GM12878 (cell line): ENCODE data around the gene PRSS33. TPM values are rescaled to one million over a fixed set of nuclear protein-coding genes. Genes with fewer than 3 reads are reported as not detected.

Experiments used
- ATAC-seq: fragments of 200-7000 bp; cut with Tn5 transposase; 3 replicates; pipeline ENCODE4 v1.9.1; 2020; ENCODE audit warnings: mild to moderate bottlenecking, moderate library complexity
- BruUV-seq: library from RNA; stranded (reverse); fragments of 400-500 nt; replicated peaks from 2 replicates; lab custom pipeline; 2021; lab: Mats Ljungman, UMichigan
- CTCF ChIA-PET: fragments of 300-600 bp; sonication (Branson Sonifier 250); formaldehyde crosslinking; extraction: SDS; loops from one replicate; lab custom pipeline; 2021; ENCODE audit warnings: inconsistent platforms; lab: Yijun Ruan, JAX
- POLR2A ChIA-PET: fragments of 350-600 bp; formaldehyde crosslinking; extraction: SDS; loops from one replicate; lab custom pipeline; 2021; ENCODE audit warnings: inconsistent platforms; lab: Charles Lee
- RAD21 ChIA-PET: fragments of 300-600 bp; sonication (Branson Sonifier 250); formaldehyde crosslinking; loops from one replicate; lab custom pipeline; 2023; ENCODE audit warnings: antibody characterized with exemption; ENCODE audit not compliant: unreplicated experiment; lab: Charles Lee
- SMC1A ChIA-PET: fragments of 300-600 bp; sonication (Branson Sonifier 250); formaldehyde crosslinking; loops from one replicate; lab custom pipeline; 2023; ENCODE audit not compliant: unreplicated experiment, uncharacterized antibody; lab: Charles Lee
- DNase-seq: peaks from one replicate; pipeline ENCODE4 v3.0.0-alpha.2; 2011; ENCODE audit warnings: low read depth, low spot score
- FAIRE-seq: peaks from 3 replicates; lab custom pipeline; 2011; peaks lifted over from hg19 to GRCh38; lab: Jason Lieb, UNC
- H2AFZ ChIP-seq: 2 replicates; pipeline ENCODE4 v1.6.0; 2011; ENCODE audit warnings: low read depth, low read length, control low read depth; ENCODE audit not compliant: control insufficient read depth
- H3K27ac ChIP-seq: 2 replicates; pipeline ENCODE4 v1.5.1; 2011; ENCODE audit warnings: control low read depth; ENCODE audit not compliant: control insufficient read depth, insufficient read depth
- H3K27me3 ChIP-seq, 2 experiments: replicated peaks in 1 of 2; 2 replicates each; pipeline versions ENCODE4 v1.6.0 to v1.6.1; 2011; ENCODE audit warnings: low read length in 1 of 2; ENCODE audit not compliant: control insufficient read depth in 2 of 2, insufficient read depth in 2 of 2
- H3K36me3 ChIP-seq, 2 experiments: 2 replicates each; pipeline ENCODE4 v1.5.1; 2011; ENCODE audit warnings: low read length in 1 of 2; ENCODE audit not compliant: control insufficient read depth in 2 of 2, insufficient read depth in 2 of 2
- H3K4me1 ChIP-seq: 2 replicates; pipeline ENCODE4 v1.6.1; 2011; ENCODE audit warnings: mild to moderate bottlenecking, low read length, moderate library complexity, mixed read lengths; ENCODE audit not compliant: control insufficient read depth, insufficient read depth
- H3K4me2 ChIP-seq: 2 replicates; pipeline ENCODE4 v1.6.0; 2011; ENCODE audit warnings: control low read depth; ENCODE audit not compliant: control insufficient read depth, insufficient read depth
- H3K4me3 ChIP-seq: fragments of 200-600 bp; sonication (generic); 2 replicates; pipeline ENCODE4 v1.5.1; 2016
- H3K79me2 ChIP-seq: 2 replicates; pipeline ENCODE4 v1.6.0; 2011; ENCODE audit warnings: low read length; ENCODE audit not compliant: control insufficient read depth, insufficient read depth
- H3K9ac ChIP-seq: 2 replicates; pipeline ENCODE4 v1.8.0; 2011; ENCODE audit warnings: low read length, control low read depth, mixed read lengths; ENCODE audit not compliant: control insufficient read depth, insufficient read depth
- H3K9me3 ChIP-seq: replicated peaks from 3 replicates; pipeline ENCODE4 v1.5.1; 2011; ENCODE audit warnings: mild to moderate bottlenecking, low read length; ENCODE audit not compliant: control insufficient read depth, insufficient read depth
- H4K20me1 ChIP-seq: 2 replicates; pipeline ENCODE4 v1.6.0; 2011; ENCODE audit not compliant: control insufficient read depth, insufficient read depth
- CREB1 ChIP-seq: IDR thresholded peaks from 2 replicates; pipeline ENCODE4 v1.6.1; 2012; ENCODE audit warnings: low read depth, mild to moderate bottlenecking, inconsistent platforms
- HCFC1 ChIP-seq: fragments of 150-350 bp; IDR thresholded peaks from 2 replicates; pipeline ENCODE4 v1.6.1; 2014; ENCODE audit warnings: low read length
- HDAC6 ChIP-seq: fragments of 200-600 bp; sonication (generic); IDR thresholded peaks from one replicate; pipeline ENCODE4 v1.8.0; 2017; ENCODE audit warnings: antibody characterized with exemption; ENCODE audit not compliant: unreplicated experiment
- IRF4 ChIP-seq: IDR thresholded peaks from 2 replicates; pipeline ENCODE4 v1.6.1; 2011; ENCODE audit warnings: low read depth, low read length
- NR2C1 ChIP-seq: fragments of 450-650 bp; IDR thresholded peaks from 2 replicates; pipeline ENCODE4 v1.6.1; 2017; ENCODE audit warnings: antibody characterized with exemption, mild to moderate bottlenecking, moderate library complexity
- POLR2AphosphoS5 ChIP-seq: IDR thresholded peaks from 2 replicates; pipeline ENCODE4 v1.6.1; 2011; ENCODE audit warnings: mild to moderate bottlenecking, low read length, inconsistent platforms
- POU2F2 ChIP-seq: IDR thresholded peaks from 3 replicates; pipeline ENCODE4 v1.6.1; 2011; ENCODE audit warnings: low read depth, mild to moderate bottlenecking, low read length, borderline replicate concordance
- RELA ChIP-seq: fragments of 450-650 bp; IDR thresholded peaks from 2 replicates; pipeline ENCODE4 v1.8.0; 2014; ENCODE audit warnings: borderline replicate concordance; ENCODE audit not compliant: partially characterized antibody
- SMAD5 ChIP-seq: IDR thresholded peaks from 2 replicates; pipeline ENCODE4 v1.6.1; 2016; ENCODE audit warnings: antibody characterized with exemption, low read depth
- TBL1XR1 ChIP-seq: IDR thresholded peaks from 2 replicates; pipeline ENCODE4 v1.6.1; 2012; ENCODE audit warnings: low read depth, low read length, improper control_type of control experiment
- ZZZ3 ChIP-seq: IDR thresholded peaks from 2 replicates; pipeline ENCODE4 v1.6.1; 2011; ENCODE audit warnings: low read depth; ENCODE audit not compliant: control insufficient read depth, insufficient read length
- WGBS: methylation state at CpG from one replicate; pipeline ENCODE4 v1.1.6; 2016; ENCODE audit warnings: low lambda C conversion rate; ENCODE audit not compliant: insufficient replicate concordance, insufficient coverage; ENCODE audit errors: missing lambda C conversion rate; 5-methylcytosine and 5-hydroxymethylcytosine counted together
- in situ Hi-C: fragments of 300-500 bp; cut with MboI; formaldehyde crosslinking; loops from 9 replicates; pipeline ENCODE4 v1.14.3; 2018; ENCODE audit warnings: mixed read lengths
- intact Hi-C: fragments of 100-400 bp; cut with micrococcal nuclease; formaldehyde crosslinking; loops from one replicate; pipeline ENCODE4 v1.14.2; 2022; ENCODE audit not compliant: unreplicated experiment
- polyA plus RNA-seq, 11 experiments: library from polyadenylated mRNA; depleted of rRNA in 4 of 11; unstranded in 6 of 11; stranded (reverse) in 5 of 11; fragments of >200 nt; fragmentation: Nextera tagmentation in 4 of 11; fragmentation: Illumina TruSeq in 1 of 11; extraction: Ambion mirVana in 4 of 11; extraction: Trizol in 1 of 11; gene quantifications; 1 replicate in 1 of 11; 2 replicates in 10 of 11; pipeline versions ENCODE4 v1.2.1 to v1.2.3, GENCODE V29; 2011 to 2016; ENCODE audit warnings: inconsistent platforms in 2 of 11, missing spikeins in 2 of 11, low read depth in 1 of 11
- total RNA-seq, 4 experiments: library from RNA; depleted of rRNA in 3 of 4; stranded (reverse); fragments of >200 nt in 3 of 4; fragmentation: Illumina TruSeq in 1 of 4; extraction: Trizol in 1 of 4; gene quantifications; 2 replicates each; pipeline versions ENCODE4 v1.2.1 to v1.2.3, GENCODE V29; 2013 to 2021
- TF ChIP-seq, protein P1 (sequence below): fragments of 450-650 bp; IDR thresholded peaks from 2 replicates; pipeline ENCODE4 v1.6.1; 2016; ENCODE audit warnings: mild to moderate bottlenecking
- TF ChIP-seq, protein P2 (sequence below): IDR thresholded peaks from 2 replicates; pipeline ENCODE4 v1.6.1; 2012; ENCODE audit warnings: mild to moderate bottlenecking, low read depth, low read length
- TF ChIP-seq, protein P3 (sequence below): IDR thresholded peaks from 2 replicates; pipeline ENCODE4 v1.6.1; 2012; ENCODE audit warnings: low read length, inconsistent platforms
- TF ChIP-seq, protein P4 (sequence below): fragments of 450-650 bp; IDR thresholded peaks from 2 replicates; pipeline ENCODE4 v1.6.1; 2017; ENCODE audit warnings: antibody characterized with exemption, mild to moderate bottlenecking, moderate library complexity

PRSS33 gene
- total and polyA plus RNA-seq, 10 of the 15 experiments (the other 5 are each of a cell fraction or from before 2014, with no cell fraction given), result not detected

DNA sequence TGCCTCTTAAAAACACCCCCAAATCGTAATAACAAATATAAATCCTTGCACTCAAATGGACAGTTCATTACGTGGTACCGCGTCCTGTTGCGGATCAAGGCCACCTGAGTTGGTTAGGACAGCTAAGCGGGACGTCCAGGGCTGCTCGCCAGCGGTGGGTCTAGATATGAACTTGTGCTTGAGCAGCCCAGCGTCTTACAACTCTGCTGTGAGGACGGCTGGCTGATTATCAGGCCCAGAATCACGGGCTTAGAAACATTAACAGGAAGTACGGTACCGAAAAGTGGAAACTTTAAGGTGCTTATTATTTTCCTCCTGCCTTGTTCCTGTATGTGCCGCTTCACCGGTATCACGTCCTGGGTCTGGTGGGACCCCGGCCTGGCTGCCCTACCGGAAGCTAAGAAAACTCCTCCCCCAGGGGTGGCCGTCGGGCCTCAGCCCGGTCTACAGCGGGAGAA, 35.8 kb downstream of the PRSS33 start (continued):
- TF ChIP-seq, protein P1, sequence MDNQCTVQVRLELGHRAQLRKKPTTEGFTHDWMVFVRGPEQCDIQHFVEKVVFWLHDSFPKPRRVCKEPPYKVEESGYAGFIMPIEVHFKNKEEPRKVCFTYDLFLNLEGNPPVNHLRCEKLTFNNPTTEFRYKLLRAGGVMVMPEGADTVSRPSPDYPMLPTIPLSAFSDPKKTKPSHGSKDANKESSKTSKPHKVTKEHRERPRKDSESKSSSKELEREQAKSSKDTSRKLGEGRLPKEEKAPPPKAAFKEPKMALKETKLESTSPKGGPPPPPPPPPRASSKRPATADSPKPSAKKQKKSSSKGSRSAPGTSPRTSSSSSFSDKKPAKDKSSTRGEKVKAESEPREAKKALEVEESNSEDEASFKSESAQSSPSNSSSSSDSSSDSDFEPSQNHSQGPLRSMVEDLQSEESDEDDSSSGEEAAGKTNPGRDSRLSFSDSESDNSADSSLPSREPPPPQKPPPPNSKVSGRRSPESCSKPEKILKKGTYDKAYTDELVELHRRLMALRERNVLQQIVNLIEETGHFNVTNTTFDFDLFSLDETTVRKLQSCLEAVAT, result peak; percentile 99
- TF ChIP-seq, protein P2, sequence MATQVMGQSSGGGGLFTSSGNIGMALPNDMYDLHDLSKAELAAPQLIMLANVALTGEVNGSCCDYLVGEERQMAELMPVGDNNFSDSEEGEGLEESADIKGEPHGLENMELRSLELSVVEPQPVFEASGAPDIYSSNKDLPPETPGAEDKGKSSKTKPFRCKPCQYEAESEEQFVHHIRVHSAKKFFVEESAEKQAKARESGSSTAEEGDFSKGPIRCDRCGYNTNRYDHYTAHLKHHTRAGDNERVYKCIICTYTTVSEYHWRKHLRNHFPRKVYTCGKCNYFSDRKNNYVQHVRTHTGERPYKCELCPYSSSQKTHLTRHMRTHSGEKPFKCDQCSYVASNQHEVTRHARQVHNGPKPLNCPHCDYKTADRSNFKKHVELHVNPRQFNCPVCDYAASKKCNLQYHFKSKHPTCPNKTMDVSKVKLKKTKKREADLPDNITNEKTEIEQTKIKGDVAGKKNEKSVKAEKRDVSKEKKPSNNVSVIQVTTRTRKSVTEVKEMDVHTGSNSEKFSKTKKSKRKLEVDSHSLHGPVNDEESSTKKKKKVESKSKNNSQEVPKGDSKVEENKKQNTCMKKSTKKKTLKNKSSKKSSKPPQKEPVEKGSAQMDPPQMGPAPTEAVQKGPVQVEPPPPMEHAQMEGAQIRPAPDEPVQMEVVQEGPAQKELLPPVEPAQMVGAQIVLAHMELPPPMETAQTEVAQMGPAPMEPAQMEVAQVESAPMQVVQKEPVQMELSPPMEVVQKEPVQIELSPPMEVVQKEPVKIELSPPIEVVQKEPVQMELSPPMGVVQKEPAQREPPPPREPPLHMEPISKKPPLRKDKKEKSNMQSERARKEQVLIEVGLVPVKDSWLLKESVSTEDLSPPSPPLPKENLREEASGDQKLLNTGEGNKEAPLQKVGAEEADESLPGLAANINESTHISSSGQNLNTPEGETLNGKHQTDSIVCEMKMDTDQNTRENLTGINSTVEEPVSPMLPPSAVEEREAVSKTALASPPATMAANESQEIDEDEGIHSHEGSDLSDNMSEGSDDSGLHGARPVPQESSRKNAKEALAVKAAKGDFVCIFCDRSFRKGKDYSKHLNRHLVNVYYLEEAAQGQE, result no peak
- 0 out of 2 replicates have a peak, but pooled peaks have one; percentile 63 for TF ChIP-seq POLR2AphosphoS5

DNA sequence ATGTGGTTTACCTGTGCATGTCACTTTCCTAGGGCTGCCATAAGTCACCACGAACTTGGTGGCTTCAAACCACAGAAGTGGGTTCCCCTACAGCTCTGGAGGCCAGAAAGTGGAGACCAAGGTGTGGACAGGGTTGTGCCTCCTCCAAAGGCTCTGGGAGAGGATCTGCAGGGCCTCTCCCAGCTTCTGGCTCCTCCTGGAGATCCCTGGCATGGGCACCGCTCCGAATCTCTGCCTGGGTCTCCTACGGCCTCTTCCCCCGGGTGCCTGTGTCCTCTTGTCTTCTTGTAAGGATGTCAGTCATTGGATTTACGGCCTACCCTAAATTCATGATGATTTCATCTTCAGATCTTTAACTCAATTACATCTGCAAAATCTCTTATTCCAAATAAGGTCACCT, 37.4 kb downstream of the PRSS33 start:
- TF ChIP-seq, protein P3, sequence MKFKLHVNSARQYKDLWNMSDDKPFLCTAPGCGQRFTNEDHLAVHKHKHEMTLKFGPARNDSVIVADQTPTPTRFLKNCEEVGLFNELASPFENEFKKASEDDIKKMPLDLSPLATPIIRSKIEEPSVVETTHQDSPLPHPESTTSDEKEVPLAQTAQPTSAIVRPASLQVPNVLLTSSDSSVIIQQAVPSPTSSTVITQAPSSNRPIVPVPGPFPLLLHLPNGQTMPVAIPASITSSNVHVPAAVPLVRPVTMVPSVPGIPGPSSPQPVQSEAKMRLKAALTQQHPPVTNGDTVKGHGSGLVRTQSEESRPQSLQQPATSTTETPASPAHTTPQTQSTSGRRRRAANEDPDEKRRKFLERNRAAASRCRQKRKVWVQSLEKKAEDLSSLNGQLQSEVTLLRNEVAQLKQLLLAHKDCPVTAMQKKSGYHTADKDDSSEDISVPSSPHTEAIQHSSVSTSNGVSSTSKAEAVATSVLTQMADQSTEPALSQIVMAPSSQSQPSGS, result no peak
- no peak for TF ChIP-seq CREB1
- TF ChIP-seq SMAD5, result no peak
- TF ChIP-seq POU2F2, result no peak
- no peak for TF ChIP-seq TBL1XR1
- no peak for TF ChIP-seq IRF4
- TF ChIP-seq ZZZ3, result no peak
- no peak for TF ChIP-seq HCFC1
- TF ChIP-seq NR2C1, result no peak
- TF ChIP-seq, protein P4, sequence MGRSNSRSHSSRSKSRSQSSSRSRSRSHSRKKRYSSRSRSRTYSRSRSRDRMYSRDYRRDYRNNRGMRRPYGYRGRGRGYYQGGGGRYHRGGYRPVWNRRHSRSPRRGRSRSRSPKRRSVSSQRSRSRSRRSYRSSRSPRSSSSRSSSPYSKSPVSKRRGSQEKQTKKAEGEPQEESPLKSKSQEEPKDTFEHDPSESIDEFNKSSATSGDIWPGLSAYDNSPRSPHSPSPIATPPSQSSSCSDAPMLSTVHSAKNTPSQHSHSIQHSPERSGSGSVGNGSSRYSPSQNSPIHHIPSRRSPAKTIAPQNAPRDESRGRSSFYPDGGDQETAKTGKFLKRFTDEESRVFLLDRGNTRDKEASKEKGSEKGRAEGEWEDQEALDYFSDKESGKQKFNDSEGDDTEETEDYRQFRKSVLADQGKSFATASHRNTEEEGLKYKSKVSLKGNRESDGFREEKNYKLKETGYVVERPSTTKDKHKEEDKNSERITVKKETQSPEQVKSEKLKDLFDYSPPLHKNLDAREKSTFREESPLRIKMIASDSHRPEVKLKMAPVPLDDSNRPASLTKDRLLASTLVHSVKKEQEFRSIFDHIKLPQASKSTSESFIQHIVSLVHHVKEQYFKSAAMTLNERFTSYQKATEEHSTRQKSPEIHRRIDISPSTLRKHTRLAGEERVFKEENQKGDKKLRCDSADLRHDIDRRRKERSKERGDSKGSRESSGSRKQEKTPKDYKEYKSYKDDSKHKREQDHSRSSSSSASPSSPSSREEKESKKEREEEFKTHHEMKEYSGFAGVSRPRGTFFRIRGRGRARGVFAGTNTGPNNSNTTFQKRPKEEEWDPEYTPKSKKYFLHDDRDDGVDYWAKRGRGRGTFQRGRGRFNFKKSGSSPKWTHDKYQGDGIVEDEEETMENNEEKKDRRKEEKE, result no peak
- no peak for TF ChIP-seq HDAC6
- no peak for TF ChIP-seq RELA
- 83% methylated on average over 6 of the region's 6 CpGs for WGBS
- ChIA-PET RAD21 (no interaction called here), POLR2A (no interaction called here), SMC1A (interaction anchor here (0.6 kb wide), 1 partner anchor 936 kb away, joined by 3 read pairs; no protein-coding TSS in a partner anchor), CTCF (no interaction called here)
- in situ Hi-C loops, result no loop called here
- Histone ChIP-seq H2AFZ (no peak overlapping the region), H3K27me3 (no peaks in the 10 kb centered on the region), H3K9me3 (no peaks in the 10 kb centered on the region; the same call in 2 of the 3 replicates), H3K4me3 (no peak overlapping the region), H3K9ac (no peak overlapping the region), H3K4me1 (peaks cover 11% of the 10 kb centered on the region; the same call in 1 of the 2 replicates), H3K36me3 (no peaks in the 10 kb centered on the region), H3K4me2 (no peak overlapping the region), H3K79me2 (peaks cover 38% of the 10 kb centered on the region), H3K27ac (no peak overlapping the region), H4K20me1 (peaks cover 12% of the 10 kb centered on the region)
- ATAC-seq, result no peak
- intact Hi-C loops, result no loop called here
- DNase-seq, result no peak
- no TSS peak for BruUV-seq
- no peak for FAIRE-seq
